K562 (cell line): ENCODE data around the gene PRRT1. TPM values are rescaled to one million over a fixed set of nuclear protein-coding genes. Genes with fewer than 3 reads are reported as not detected.

ENCODE experiments used
- ARID4B ChIP-seq: sonication (generic); formaldehyde crosslinking; IDR thresholded peaks from 2 replicates; pipeline ENCODE4 v1.8.0; 2022; ENCODE audit warnings: mild to moderate bottlenecking, missing genetic modification reagents
- ATF1 ChIP-seq, 2 experiments: fragments of 450-650 bp in 1 of 2; IDR thresholded peaks; 2 replicates each; pipeline ENCODE4 v1.6.1; 2016; ENCODE audit warnings: missing compliant biosample characterization in 1 of 2, missing genetic modification characterization in 1 of 2
- CSDE1 ChIP-seq, 2 experiments: fragments of 450-650 bp; IDR thresholded peaks; 2 replicates each; pipeline ENCODE4 v1.6.1; 2016; ENCODE audit warnings: mild to moderate bottlenecking in 1 of 2
- MBD2 ChIP-seq: sonication (generic); IDR thresholded peaks from 2 replicates; pipeline ENCODE4 v1.6.1; 2016; ENCODE audit warnings: low read depth, borderline replicate concordance
- MCM3 ChIP-seq: fragments of 450-650 bp; IDR thresholded peaks from 2 replicates; pipeline ENCODE4 v1.6.1; 2016
- MTF1 ChIP-seq: fragments of 250-450 bp; sonication (Bioruptor Pico); IDR thresholded peaks from 2 replicates; pipeline ENCODE4 v1.9.0; 2021; ENCODE audit warnings: moderate library complexity, mild to moderate bottlenecking, inconsistent platforms, borderline replicate concordance
- RAD51 ChIP-seq: fragments of 450-650 bp; IDR thresholded peaks from 2 replicates; pipeline ENCODE4 v1.7.1; 2016; ENCODE audit warnings: low read depth, mild to moderate bottlenecking, borderline replicate concordance
- SUPT5H ChIP-seq: fragments of 450-650 bp; IDR thresholded peaks from 2 replicates; pipeline ENCODE4 v1.6.1; 2016
- TFAM ChIP-seq: fragments of 250-450 bp; sonication (Bioruptor Pico); conservative IDR thresholded peaks from 2 replicates; pipeline ENCODE4 v1.5.0; 2021; ENCODE audit warnings: mild to moderate bottlenecking, moderate library complexity
- YY1 ChIP-seq, 3 experiments: IDR thresholded peaks; 2 replicates each; pipeline ENCODE4 v1.6.1; 2011; ENCODE audit warnings: low read length in 2 of 3, mild to moderate bottlenecking in 2 of 3, moderate library complexity in 2 of 3, borderline replicate concordance in 1 of 3, control low read depth in 1 of 3, low read depth in 1 of 3; ENCODE audit not compliant: insufficient read depth in 3 of 3, insufficient replicate concordance in 2 of 3, control insufficient read depth in 1 of 3, insufficient read length in 1 of 3; ENCODE audit errors: extremely low read depth in 1 of 3
- ZBTB1 ChIP-seq: sonication (generic); formaldehyde crosslinking; IDR thresholded peaks from 2 replicates; pipeline ENCODE4 v1.8.1; 2023; ENCODE audit warnings: missing genetic modification reagents, low read depth, mild to moderate bottlenecking, borderline replicate concordance
- ZNF277 ChIP-seq: fragments of 250-450 bp; sonication (Bioruptor Pico); IDR thresholded peaks from 2 replicates; pipeline ENCODE4 v1.8.0; 2022; ENCODE audit warnings: inconsistent platforms, mild to moderate bottlenecking, moderate library complexity, borderline replicate concordance
- ZNF592 ChIP-seq: fragments of 450-650 bp; IDR thresholded peaks from 2 replicates; pipeline ENCODE4 v1.6.1; 2017; ENCODE audit warnings: antibody characterized with exemption, mild to moderate bottlenecking
- polyA plus RNA-seq, 8 experiments: library from polyadenylated mRNA; depleted of rRNA in 4 of 8; stranded (reverse) in 5 of 8; unstranded in 3 of 8; fragments of >200 nt; fragmentation: Nextera tagmentation in 2 of 8; fragmentation: Illumina TruSeq in 1 of 8; extraction: Ambion mirVana in 2 of 8; extraction: Trizol in 1 of 8; gene quantifications; 2 replicates each; pipeline versions ENCODE4 v1.2.1 to v1.2.3, GENCODE V29; 2011 to 2014; ENCODE audit warnings: inconsistent platforms in 1 of 8, missing spikeins in 1 of 8
- total RNA-seq, 7 experiments: library from RNA; depleted of rRNA in 6 of 7; stranded (reverse); fragments of >200 nt in 6 of 7; fragmentation: Illumina TruSeq in 2 of 7; extraction: Trizol in 2 of 7; gene quantifications; 2 replicates each; pipeline versions ENCODE4 v1.2.1 to v1.2.3, GENCODE V29; 2011 to 2021; ENCODE audit warnings: low replicate concordance in 1 of 7
- TF ChIP-seq, protein P1 (sequence below): sonication (generic); formaldehyde crosslinking; IDR thresholded peaks from 2 replicates; pipeline ENCODE4 v1.8.1; 2022; ENCODE audit warnings: missing genetic modification reagents

Gene PRRT1
- total and polyA plus RNA-seq, 9 of the 15 experiments (the other 6 are each of a cell fraction or from before 2014, with no cell fraction given): 0.14 to 3.5 (median 0.41) TPM

GRCh38 chr6:32177788-32178546, 26.2 kb upstream of the PRRT1 start, which contains the start of gene RNF5 (continued):
- TF ChIP-seq ATF1 (CRISPR knock-in tag; IDR thresholded peaks at IDR 0.05) (no peak), ATF1 (tag; IDR thresholded peaks at IDR 0.05) (peak; percentile 94), MTF1 (CRISPR knock-in tag) (no peak), YY1 (IDR thresholded peaks at IDR 0.05; ENCODE audit: borderline replicate concordance in 1 of 3, control insufficient read depth in 1 of 3, extremely low read depth in 1 of 3, insufficient read depth in 3 of 3, insufficient read length in 1 of 3, insufficient replicate concordance in 2 of 3, low read depth in 1 of 3, low read length in 2 of 3) (peak in 1 of 3 experiments; percentile 38), MBD2 (peak; percentile 99), CSDE1 (IDR thresholded peaks at IDR 0.05) (peak in 1 of 2 experiments; percentile 94; a peak in 2 of 4 replicates), ZNF277 (CRISPR knock-in tag) (no peak), ZBTB1 (no peak), RAD51 (no peak), MCM3 (no peak), ZNF592 (no peak), ARID4B (CRISPR knock-in tag) (no peak), TFAM (CRISPR knock-in tag) (no peak), SUPT5H (peak; percentile 78; the same call in 1 of the 2 replicates)
- TF ChIP-seq, protein P1, sequence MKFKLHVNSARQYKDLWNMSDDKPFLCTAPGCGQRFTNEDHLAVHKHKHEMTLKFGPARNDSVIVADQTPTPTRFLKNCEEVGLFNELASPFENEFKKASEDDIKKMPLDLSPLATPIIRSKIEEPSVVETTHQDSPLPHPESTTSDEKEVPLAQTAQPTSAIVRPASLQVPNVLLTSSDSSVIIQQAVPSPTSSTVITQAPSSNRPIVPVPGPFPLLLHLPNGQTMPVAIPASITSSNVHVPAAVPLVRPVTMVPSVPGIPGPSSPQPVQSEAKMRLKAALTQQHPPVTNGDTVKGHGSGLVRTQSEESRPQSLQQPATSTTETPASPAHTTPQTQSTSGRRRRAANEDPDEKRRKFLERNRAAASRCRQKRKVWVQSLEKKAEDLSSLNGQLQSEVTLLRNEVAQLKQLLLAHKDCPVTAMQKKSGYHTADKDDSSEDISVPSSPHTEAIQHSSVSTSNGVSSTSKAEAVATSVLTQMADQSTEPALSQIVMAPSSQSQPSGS (CRISPR knock-in tag): no peak
